GM18861 (cell line): ENCODE data around the gene ALCAM.

Experiments
- ATAC-seq: cut with Tn5 transposase; IDR thresholded peaks from one replicate; pipeline ENCODE4 v1.9.1; 2021; ENCODE audit not compliant: unreplicated experiment

The ALCAM gene

DNA sequence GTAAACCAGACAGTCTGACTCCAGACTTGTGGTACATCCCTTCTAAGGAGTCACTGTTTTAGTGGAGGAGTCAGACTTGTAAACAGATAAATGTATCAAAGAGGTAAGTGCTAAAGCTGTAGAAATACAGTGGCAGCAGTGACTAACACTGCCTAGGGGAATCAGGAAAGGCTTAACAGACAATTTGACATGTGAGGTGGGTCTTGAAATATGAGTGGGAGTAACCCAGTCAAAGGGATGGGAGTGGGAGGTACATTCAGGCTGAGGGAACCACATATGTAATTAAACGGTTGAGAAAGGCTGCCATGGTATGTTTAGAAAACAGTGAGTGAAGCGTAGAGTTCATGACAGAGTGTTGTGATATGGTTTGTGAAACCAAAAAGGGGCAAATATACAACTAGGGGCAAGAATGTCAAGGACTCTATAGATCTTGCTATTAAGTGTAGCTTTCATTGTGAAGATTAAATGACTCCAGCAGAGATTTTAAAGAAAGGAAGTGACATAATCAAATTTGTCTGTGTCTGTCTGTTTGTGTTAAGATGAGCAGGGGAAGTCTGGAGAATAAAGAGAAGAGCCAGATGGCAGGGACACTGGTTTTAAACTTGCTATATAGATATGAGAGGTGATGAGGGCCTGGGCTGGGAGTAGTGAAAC is 11.2 kb upstream of the ALCAM start:
- no peak for ATAC-seq

- ATAC-seq = no peak
These were observed 10.3 kb upstream of the ALCAM start for GRCh38 chr3:105356396-105356795.

GRCh38 chr3:105356988-105357387 is 9.7 kb upstream of the ALCAM start:
- no peak for ATAC-seq

- no peak for ATAC-seq
These were observed 7.5 kb upstream of the ALCAM start for GRCh38 chr3:105359098-105359762.

- ATAC-seq = no peak
These were observed 6.7 kb upstream of the ALCAM start for GRCh38 chr3:105360003-105360402.

GRCh38 chr3:105362021-105362665 is 4.6 kb upstream of the ALCAM start:
- no peak for ATAC-seq

DNA sequence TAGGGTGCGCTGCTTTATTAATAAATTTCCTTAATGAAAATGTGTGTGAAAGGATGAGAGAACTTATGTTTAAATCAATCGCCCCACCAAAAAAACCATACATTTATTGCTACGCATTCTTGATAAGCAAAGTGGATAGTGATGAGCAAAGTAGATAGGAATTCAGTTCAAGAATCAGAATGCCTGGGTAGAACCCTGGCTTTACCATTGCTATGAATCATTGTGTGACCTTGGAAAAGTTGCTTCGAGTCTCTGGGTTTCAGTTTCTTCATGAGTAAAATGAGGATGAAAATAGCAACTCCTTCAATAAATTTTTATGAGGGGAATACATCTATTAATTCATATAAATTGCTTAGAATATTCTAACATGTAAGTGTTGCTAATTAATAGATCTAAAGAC is 2.6 kb upstream of the ALCAM start:
- ATAC-seq = no peak

GRCh38 chr3:105365081-105365390 is 1.7 kb upstream of the ALCAM start:
- ATAC-seq = no peak

DNA sequence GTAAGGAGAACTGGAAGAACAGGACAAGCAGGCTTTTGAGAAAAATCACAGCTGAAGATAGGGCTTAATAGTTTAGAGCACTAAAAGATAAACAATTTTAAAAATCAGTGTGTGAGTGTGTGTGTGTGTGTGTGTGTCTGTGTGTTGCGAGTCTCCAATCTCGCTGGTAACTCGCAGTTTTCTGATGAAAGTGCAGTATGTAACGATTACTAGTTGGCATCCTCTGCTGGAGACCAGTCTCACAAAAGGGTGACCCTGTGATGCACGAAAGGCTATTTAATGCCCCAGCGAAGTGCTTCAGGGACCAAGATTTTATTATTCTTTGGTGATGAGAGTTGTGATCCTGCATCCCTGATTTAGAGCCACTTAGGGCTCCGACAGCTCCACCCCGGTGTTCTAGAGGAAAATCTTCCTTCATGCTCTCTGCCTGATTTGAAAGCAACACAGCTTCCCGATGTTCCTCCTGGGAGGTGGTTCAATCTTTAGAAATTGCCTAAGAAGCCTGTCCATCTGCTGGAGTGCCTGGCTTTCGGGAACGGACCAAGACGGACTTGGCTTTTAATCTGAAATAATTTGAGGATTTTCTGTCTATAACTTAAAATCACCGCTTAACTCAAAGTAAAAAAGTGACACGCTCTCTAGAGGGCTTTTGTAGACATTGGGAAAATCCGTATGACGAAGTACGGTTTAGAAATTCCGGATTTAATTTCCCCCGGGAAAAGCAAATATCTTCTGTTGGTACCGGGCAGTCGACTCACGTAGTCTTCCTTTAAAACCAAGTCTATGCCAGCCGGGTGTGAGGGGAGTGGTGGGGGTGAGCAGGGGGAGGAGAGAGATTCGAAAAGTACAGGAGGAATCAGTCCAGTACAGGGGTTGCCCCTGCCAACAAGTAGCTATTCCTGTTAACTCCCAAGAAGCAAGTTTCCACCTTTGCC is 1.1 kb upstream of the ALCAM start:
- no peak for ATAC-seq

DNA sequence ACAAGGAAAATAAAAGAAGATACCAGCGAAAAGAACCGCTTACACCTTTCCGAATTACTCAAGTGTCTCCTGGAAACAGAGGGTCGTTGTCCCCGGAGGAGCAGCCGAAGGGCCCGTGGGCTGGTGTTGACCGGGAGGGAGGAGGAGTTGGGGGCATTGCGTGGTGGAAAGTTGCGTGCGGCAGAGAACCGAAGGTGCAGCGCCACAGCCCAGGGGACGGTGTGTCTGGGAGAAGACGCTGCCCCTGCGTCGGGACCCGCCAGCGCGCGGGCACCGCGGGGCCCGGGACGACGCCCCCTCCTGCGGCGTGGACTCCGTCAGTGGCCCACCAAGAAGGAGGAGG is 325 bp downstream of the ALCAM start:
- no peak for ATAC-seq

DNA sequence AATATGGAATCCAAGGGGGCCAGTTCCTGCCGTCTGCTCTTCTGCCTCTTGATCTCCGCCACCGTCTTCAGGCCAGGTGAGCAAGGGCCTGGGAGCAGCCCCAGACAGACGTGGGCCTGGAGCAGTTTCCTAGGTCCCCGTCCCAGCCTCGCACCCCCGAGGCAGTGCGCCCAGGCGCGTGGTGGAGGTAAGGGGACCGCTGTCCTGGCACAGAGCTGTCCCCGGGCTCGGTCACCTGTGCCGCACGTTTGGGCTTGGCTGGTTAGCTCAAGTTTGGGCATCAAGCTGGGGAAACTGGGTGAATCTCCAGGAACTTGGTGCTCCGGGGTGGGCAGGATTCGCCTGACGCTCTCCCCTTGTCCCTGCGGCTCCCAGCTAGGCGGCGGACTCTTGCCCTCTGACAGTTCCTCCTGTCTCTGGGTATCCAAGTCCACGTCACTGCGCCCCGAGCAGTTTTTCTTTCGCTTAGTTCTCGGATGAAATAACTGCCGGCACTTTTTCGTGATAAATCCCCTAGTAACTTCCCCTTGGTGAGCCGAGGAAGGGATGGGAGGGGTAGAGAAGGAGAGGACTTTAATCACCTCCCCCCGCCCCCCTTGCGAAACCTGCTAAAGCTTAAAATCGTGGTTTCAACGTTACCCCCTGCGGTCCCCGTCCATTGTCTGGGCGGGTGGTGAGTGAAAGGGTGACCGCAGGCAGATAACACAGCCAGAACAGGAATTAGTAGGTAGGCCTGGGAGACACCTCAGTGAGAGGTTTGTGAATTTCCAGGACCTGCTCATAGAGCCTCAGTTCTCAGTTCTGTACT is 901 bp downstream of the ALCAM start:
- peak; percentile 20 for ATAC-seq

DNA sequence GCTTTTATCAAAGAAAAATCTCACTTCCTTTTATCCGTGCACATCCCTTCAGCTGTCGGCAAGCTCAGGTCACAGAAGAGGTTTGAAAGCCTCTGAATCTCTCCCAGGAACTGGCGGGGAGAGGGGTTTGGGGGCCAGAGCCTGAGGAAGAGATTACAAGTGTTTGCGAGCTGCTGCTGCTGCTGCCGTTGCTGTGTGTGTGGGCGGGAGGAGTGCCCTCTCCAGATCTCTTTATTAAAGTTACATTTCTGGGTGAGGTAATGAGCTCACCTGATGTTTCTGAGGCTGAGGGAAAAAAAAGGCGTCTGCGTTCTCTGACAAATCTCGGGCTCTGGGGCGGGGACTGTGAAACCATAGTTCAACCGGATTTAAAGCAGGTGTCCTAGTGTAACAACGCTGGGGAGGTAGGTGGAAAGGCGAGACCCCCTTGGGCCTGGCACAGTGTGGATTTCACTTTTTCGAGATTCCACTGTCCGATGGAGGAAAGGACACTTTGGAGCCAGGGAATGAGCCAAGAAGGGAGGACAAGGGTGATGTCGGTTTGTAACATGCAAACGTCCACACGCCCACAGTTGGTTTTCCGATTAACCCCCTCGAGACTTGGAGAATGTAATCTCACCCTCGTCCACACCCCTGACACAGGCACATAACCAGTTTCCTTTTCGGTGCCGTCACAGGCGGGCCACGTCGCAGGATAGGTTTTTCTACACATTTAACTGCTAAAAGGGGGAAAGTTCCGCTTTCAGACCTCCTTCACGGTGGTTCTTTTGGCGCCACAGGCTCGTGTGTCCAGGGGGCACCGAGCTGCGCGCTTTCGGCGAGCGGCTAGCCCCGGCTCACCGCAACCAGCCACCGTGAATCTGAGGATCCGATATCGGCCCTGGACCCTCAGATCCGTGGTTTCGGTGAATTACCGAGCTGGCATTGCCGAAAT is 2.1 kb downstream of the ALCAM start:
- peak; percentile 17 for ATAC-seq

- peak; percentile 25 for ATAC-seq
These were observed 3.0 kb downstream of the ALCAM start for GRCh38 chr3:105369500-105370371.

- no peak for ATAC-seq
These were observed 6.7 kb downstream of the ALCAM start for GRCh38 chr3:105373383-105373782.

DNA sequence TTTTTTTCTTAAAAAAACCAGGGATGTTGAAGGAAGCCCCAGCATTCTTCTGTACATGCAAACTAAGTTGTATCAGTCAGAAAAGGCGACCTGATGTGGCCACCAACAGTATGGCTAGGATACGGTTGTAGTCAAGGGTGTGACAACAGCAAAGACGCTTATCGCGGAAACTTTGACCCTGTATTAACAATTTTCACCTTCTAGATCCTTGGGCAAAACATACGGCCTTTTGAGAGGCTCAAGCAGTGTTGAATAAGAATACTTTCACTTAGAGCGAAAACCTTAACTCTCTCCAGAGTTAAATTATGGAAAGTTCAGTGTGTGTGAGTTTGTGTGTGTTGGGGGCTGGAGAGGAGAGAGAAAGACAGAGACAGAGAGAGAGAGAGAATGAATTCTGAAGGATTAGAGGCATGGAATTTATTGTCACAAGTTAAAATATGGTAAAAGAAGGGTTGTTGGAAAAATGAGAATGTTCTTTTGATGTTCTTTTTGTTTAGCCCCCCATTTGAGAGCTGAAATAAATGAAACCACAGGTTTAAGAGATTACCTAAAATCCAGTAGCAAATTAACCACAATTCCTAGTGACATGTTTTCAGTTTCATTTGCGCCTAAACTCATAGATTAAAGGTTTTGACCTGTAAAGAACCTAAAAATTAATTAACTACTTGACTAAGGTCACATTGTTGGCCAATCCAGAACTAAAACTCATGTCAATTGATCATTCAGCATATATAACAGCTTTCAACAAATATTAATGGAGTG is 9.2 kb downstream of the ALCAM start:
- ATAC-seq = no peak

- ATAC-seq = no peak
These were observed 11.0 kb downstream of the ALCAM start for GRCh38 chr3:105377716-105378115.

DNA sequence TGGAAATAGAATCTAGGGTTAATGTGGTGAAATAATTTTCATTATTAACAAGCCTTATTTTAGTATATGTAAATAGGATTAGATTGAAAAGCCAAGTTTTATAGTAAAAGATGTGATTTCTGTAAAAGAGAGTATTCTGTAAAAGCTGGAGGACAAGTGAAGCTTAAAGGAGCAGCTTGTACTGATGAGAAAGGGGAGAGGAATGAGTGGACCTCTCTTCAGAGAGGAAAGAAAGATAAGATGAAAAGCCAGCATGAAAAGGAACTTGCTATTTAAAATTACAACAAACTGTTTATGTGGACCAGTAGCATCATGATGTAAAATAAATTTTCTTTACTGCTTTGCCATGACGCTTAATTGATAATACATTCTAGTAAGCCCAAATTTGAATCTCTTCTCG is 18.5 kb downstream of the ALCAM start:
- no peak for ATAC-seq
